KOPT-K1 (cell line): ENCODE results near the gene DCTPP1.

Source experiments
- H3K27ac ChIP-seq: fragments of 200-600 bp; sonication (generic); 2 replicates; pipeline ENCODE4 v1.5.1; 2016; ENCODE audit warnings: antibody characterized with exemption, mild to moderate bottlenecking, low read depth, low read length; ENCODE audit not compliant: poor library complexity, severe bottlenecking
- H3K36me3 ChIP-seq: fragments of 200-600 bp; sonication (generic); 2 replicates; pipeline ENCODE4 v1.5.1; 2017; ENCODE audit warnings: antibody characterized with exemption, mild to moderate bottlenecking, low read length, moderate library complexity; ENCODE audit not compliant: insufficient read depth
- H3K9me3 ChIP-seq: fragments of 200-600 bp; sonication (generic); 2 replicates; pipeline ENCODE4 v1.5.1; 2017; ENCODE audit warnings: antibody characterized with exemption, low read length, mild to moderate bottlenecking; ENCODE audit not compliant: insufficient read depth, poor library complexity, severe bottlenecking

Gene DCTPP1

GRCh38 chr16:30383521-30383920, 46.3 kb downstream of the DCTPP1 start:
- no peaks in the 10 kb centered on the region for H3K9me3 ChIP-seq
- peak overlapping the region; percentile 98 for H3K27ac ChIP-seq
- peaks cover 17% of the 10 kb centered on the region for H3K36me3 ChIP-seq

GRCh38 chr16:30382111-30382881, 47.5 kb downstream of the DCTPP1 start, which contains the start of gene SEPTIN1:
Gene SEPTIN1, minus strand, starts transcription at chr16:30382561. Its CDS starts 19 bp downstream, at chr16:30382542.
- H3K27ac ChIP-seq, result peak within 1 kb of the TSS; percentile 98
- peaks cover 17% of the 10 kb centered on the region for H3K36me3 ChIP-seq
- H3K9me3 ChIP-seq, result no peaks in the 10 kb centered on the region

GRCh38 chr16:30381291-30382041, 48.4 kb downstream of the DCTPP1 start:
- H3K27ac ChIP-seq, result peak overlapping the region; percentile 98
- H3K36me3 ChIP-seq, result peaks cover 18% of the 10 kb centered on the region
- H3K9me3 ChIP-seq, result no peaks in the 10 kb centered on the region

GRCh38 chr16:30380803-30381208, 49.0 kb downstream of the DCTPP1 start:
- peaks cover 25% of the 10 kb centered on the region for H3K36me3 ChIP-seq
- H3K27ac ChIP-seq, result peak overlapping the region; percentile 98
- no peaks in the 10 kb centered on the region for H3K9me3 ChIP-seq

GRCh38 chr16:30380072-30380802, 49.6 kb downstream of the DCTPP1 start:
- H3K27ac ChIP-seq, result peak overlapping the region; percentile 98
- no peaks in the 10 kb centered on the region for H3K9me3 ChIP-seq
- peaks cover 29% of the 10 kb centered on the region for H3K36me3 ChIP-seq

GRCh38 chr16:30379158-30379783, 50.6 kb downstream of the DCTPP1 start:
- Histone ChIP-seq H3K27ac (peak overlapping the region; percentile 98), H3K9me3 (no peaks in the 10 kb centered on the region), H3K36me3 (peaks cover 29% of the 10 kb centered on the region)

- H3K27ac ChIP-seq, result peak overlapping the region; percentile 98
- H3K9me3 ChIP-seq, result no peaks in the 10 kb centered on the region
- peaks cover 29% of the 10 kb centered on the region for H3K36me3 ChIP-seq
Observed at GRCh38 chr16:30378236-30379157, 51.3 kb downstream of the DCTPP1 start.

GRCh38 chr16:30377812-30378235, 52.0 kb downstream of the DCTPP1 start:
- H3K27ac ChIP-seq, result peak overlapping the region; percentile 98
- H3K9me3 ChIP-seq, result no peaks in the 10 kb centered on the region
- H3K36me3 ChIP-seq, result peaks cover 29% of the 10 kb centered on the region

GRCh38 chr16:30377050-30377811, 52.6 kb downstream of the DCTPP1 start:
- H3K27ac ChIP-seq, result peak overlapping the region; percentile 98
- H3K9me3 ChIP-seq, result no peaks in the 10 kb centered on the region
- H3K36me3 ChIP-seq, result peaks cover 29% of the 10 kb centered on the region

- H3K36me3 ChIP-seq, result peaks cover 29% of the 10 kb centered on the region
- no peaks in the 10 kb centered on the region for H3K9me3 ChIP-seq
- H3K27ac ChIP-seq, result peak overlapping the region; percentile 98
Observed at GRCh38 chr16:30376461-30376902, 53.3 kb downstream of the DCTPP1 start.

GRCh38 chr16:30375864-30376263, 54.0 kb downstream of the DCTPP1 start:
- H3K36me3 ChIP-seq, result peaks cover 29% of the 10 kb centered on the region
- no peak overlapping the region for H3K27ac ChIP-seq
- no peaks in the 10 kb centered on the region for H3K9me3 ChIP-seq

GRCh38 chr16:30374538-30374937, 55.3 kb downstream of the DCTPP1 start, which contains the start of gene MYL11:
Gene MYL11, plus strand, starts transcription at chr16:30374802. Its CDS starts 56 bp downstream, at chr16:30374858.
- H3K9me3 ChIP-seq, result no peaks in the 10 kb centered on the region
- H3K27ac ChIP-seq, result no peak within 1 kb of the TSS
- H3K36me3 ChIP-seq, result peaks cover 17% of the 10 kb centered on the region
